ENCODE results near the gene SPOCK2. TPM values are rescaled to one million over a fixed set of nuclear protein-coding genes. Genes with fewer than 3 reads are reported as not detected.

SPOCK2 gene
- total and polyA plus RNA-seq, 7 experiments from 2014 or later, result 200 to 543 (median 336) TPM

DNA sequence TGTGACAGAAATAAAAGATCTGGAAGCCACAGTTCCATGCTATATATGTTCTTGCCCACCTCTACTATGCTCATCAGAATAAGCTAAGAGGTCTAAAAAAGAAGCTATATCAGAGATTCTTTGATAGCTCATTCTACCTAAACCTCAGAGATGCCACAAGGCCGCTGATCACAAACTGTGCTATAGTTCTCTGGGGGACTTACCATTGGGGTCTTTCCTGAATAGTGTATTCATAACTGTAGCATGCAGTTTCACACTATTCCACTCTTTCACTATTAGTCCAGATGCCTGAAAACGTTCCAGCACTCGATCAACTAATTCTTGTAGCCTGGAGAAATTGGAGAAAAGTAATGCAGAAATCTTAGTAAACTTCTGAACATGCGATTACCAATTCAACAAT lies 44.5 kb upstream of the SPOCK2 start:
- peaks cover 22 to 42% (median 33%) of the 10 kb centered on the region in 7 donors for H3K4me1 Mint-ChIP-seq
- H3K4me3 Mint-ChIP-seq, result peak overlapping the region in 1 of 10 donors; percentile 56
- no peaks in the 10 kb centered on the region for H3K9me3 ChIP-seq (ENCODE audit: control insufficient read depth in 2 of 3, low read length in 3 of 3)
- peak overlapping the region in 7 of 9 donors; percentile 16 to 94 (median 83) for H3K27ac Mint-ChIP-seq
- H3K9me3 Mint-ChIP-seq, result no peaks in the 10 kb centered on the region
- H3K27me3 Mint-ChIP-seq, result no peaks in the 10 kb centered on the region
- intact Hi-C loops (cut with micrococcal nuclease), result loop anchor here (1.0 to 2.0 kb wide), 4 partner anchors 22 to 204 kb away; partner anchors contain the start of gene DDIT4 (in 1 of the 2)
- H3K27me3 ChIP-seq (ENCODE audit: control insufficient read depth in 2 of 2, insufficient read depth in 2 of 2, low read length in 2 of 2), result no peaks in the 10 kb centered on the region
- no peak for ATAC-seq
- H3K27ac ChIP-seq (ENCODE audit: low read depth, low read length), result no peak overlapping the region
- ChIA-PET CTCF (interaction anchor here (0.7 to 3.6 kb wide), 10 partner anchors 9 to 208 kb away, joined by 3 to 23 read pairs (median 6); no protein-coding TSS in a partner anchor), POLR2A (interaction anchor here (0.6 to 9.1 kb wide), 10 partner anchors 11 to 204 kb away, joined by 3 to 77 read pairs (median 4); partner anchors contain the start of genes ANAPC16, ASCC1 and SPOCK2)
- H3K36me3 Mint-ChIP-seq, result peaks cover 0 to 39% (median 7%) of the 10 kb centered on the region in 5 donors
- no peak for DNase-seq
- H3K4me3 ChIP-seq (ENCODE audit: low read length), result no peak overlapping the region
- H3K36me3 ChIP-seq (ENCODE audit: control insufficient read depth in 2 of 3, insufficient read depth in 3 of 3, low read length in 3 of 3), result no peaks in the 10 kb centered on the region
- H3K4me1 ChIP-seq (ENCODE audit: control insufficient read depth in 2 of 2, insufficient read depth in 2 of 2, low read length in 2 of 2), result peaks cover 0 to 19% of the 10 kb centered on the region in 2 donors

DNA sequence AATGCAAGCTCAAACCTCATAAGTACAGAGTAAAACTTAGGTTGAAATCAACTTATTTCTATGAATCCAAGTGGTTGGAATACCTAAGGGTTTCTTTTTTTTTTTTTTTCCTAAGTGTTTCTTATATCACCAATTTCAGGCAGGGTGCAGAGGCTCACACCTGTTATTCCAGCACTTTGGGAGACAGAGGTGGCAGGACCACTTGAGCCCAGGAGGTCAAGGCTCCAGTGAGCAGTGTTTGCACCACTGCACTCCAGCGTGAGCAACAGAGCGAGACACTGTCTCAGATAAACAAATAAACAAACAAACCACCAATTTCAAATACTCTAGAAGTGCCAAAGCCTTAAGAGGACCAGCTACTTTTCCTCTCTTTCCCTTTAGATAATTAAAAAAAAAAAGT lies 39.2 kb upstream of the SPOCK2 start:
- peaks cover 0 to 12% (median 3%) of the 10 kb centered on the region in 5 donors for H3K36me3 Mint-ChIP-seq
- Histone ChIP-seq H3K36me3 (ENCODE audit: control insufficient read depth in 2 of 3, insufficient read depth in 3 of 3, low read length in 3 of 3) (no peaks in the 10 kb centered on the region), H3K4me3 (ENCODE audit: low read length) (no peak overlapping the region), H3K27me3 (ENCODE audit: control insufficient read depth in 2 of 2, insufficient read depth in 2 of 2, low read length in 2 of 2) (no peaks in the 10 kb centered on the region), H3K9me3 (ENCODE audit: control insufficient read depth in 2 of 3, low read length in 3 of 3) (no peaks in the 10 kb centered on the region), H3K4me1 (ENCODE audit: control insufficient read depth in 2 of 2, insufficient read depth in 2 of 2, low read length in 2 of 2) (no peaks in the 10 kb centered on the region), H3K27ac (ENCODE audit: low read depth, low read length) (no peak overlapping the region)
- ChIA-PET POLR2A (interaction anchor here (1.0 to 4.6 kb wide), 10 partner anchors 7 to 210 kb away, joined by 3 to 21 read pairs (median 4); partner anchors contain the start of genes ANAPC16 and ASCC1), CTCF (interaction anchor here (0.6 to 5.7 kb wide), 6 partner anchors 12 to 212 kb away, joined by 3 to 53 read pairs (median 14); no protein-coding TSS in a partner anchor)
- DNase-seq, result no peak
- H3K4me3 Mint-ChIP-seq, result no peak overlapping the region
- no peaks in the 10 kb centered on the region for H3K9me3 Mint-ChIP-seq
- ATAC-seq, result no peak
- intact Hi-C loops (cut with micrococcal nuclease), result loop anchor here (2.0 kb wide), 4 partner anchors 19 to 209 kb away; partner anchors contain the start of gene SPOCK2 (in 1 of the 2)
- H3K27ac Mint-ChIP-seq, result peak overlapping the region in 1 of 9 donors; percentile 24
- H3K4me1 Mint-ChIP-seq, result peaks cover 8 to 48% (median 30%) of the 10 kb centered on the region in 7 donors
- H3K27me3 Mint-ChIP-seq, result no peaks in the 10 kb centered on the region

DNA sequence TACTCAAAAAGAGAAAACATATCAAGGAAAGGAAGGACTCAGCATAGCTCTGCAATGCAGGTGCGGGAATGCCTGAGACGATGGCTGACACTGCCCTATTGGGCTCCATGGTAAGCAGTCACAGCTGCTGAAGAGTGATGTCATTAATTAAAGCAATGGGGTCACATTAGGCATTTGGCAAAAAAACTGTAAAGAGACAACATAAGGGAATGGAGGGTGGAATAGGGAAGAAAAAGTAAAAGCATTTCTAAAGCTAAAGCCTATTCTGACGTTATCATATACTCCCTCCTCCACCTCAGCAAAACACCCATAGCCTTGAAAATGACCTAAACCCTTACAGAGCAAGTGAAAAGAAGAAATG lies 38.5 kb upstream of the SPOCK2 start:
- Histone ChIP-seq H3K27me3 (ENCODE audit: control insufficient read depth in 2 of 2, insufficient read depth in 2 of 2, low read length in 2 of 2) (no peaks in the 10 kb centered on the region), H3K36me3 (ENCODE audit: control insufficient read depth in 2 of 3, insufficient read depth in 3 of 3, low read length in 3 of 3) (no peaks in the 10 kb centered on the region), H3K9me3 (ENCODE audit: control insufficient read depth in 2 of 3, low read length in 3 of 3) (no peaks in the 10 kb centered on the region), H3K4me1 (ENCODE audit: control insufficient read depth in 2 of 2, insufficient read depth in 2 of 2, low read length in 2 of 2) (peaks cover 3 to 5% of the 10 kb centered on the region in 2 donors), H3K4me3 (ENCODE audit: low read length) (no peak overlapping the region), H3K27ac (ENCODE audit: low read depth, low read length) (no peak overlapping the region)
- ChIA-PET POLR2A (interaction anchor here (0.9 to 4.6 kb wide), 14 partner anchors 8 to 207 kb away, joined by 3 to 29 read pairs (median 5); partner anchors contain the start of genes ANAPC16, ASCC1 and SPOCK2), CTCF (interaction anchor here (1.0 to 5.7 kb wide), 15 partner anchors 10 to 218 kb away, joined by 3 to 53 read pairs (median 6); no protein-coding TSS in a partner anchor)
- Mint-ChIP-seq H3K9me3 (no peaks in the 10 kb centered on the region), H3K36me3 (peaks cover 0 to 13% (median 3%) of the 10 kb centered on the region in 5 donors), H3K4me1 (peaks cover 15 to 48% (median 37%) of the 10 kb centered on the region in 7 donors), H3K27me3 (no peaks in the 10 kb centered on the region), H3K4me3 (no peak overlapping the region), H3K27ac (peak overlapping the region in 4 of 9 donors; percentile 5 to 63 (median 16))
- no peak for ATAC-seq
- DNase-seq, result no peak
- intact Hi-C loops (cut with micrococcal nuclease), result loop anchor here (1.0 to 2.0 kb wide), 6 partner anchors 18 to 210 kb away; partner anchors contain the start of gene SPOCK2 (in 1 of the 2)

DNA sequence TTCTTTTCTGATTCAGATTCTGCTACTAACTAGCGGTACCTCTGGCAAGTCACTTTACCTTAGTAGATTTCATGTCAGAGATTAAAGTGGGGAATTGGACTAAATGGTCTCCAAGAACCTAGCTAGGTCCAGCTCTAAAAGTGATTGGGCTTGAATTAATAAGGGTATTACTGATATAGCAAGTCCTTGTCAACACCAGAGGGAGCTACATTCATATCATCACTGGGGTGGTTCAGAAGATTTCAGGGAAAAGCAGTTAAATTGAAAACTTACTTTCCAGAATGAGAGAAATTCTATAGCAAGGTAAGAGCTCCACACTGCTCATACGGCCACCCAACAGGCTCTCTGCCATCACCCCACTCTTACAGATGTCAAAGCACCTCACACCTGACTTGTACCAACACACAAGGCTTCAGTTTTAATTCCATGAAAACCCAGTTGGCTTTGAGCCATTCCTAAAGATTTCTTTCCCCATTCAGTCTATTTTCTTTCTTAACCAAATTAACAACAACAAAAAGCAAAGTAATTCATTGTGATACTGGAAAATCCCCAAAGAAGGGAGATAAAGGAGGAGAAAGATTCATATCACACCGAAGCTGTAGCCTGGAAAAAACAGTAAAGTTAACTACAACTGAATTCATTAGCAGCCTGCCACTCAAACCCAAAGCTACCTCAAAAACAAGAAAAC lies 38.0 kb upstream of the SPOCK2 start:
- Histone ChIP-seq H3K4me3 (ENCODE audit: low read length) (no peak overlapping the region), H3K27ac (ENCODE audit: low read depth, low read length) (no peak overlapping the region), H3K36me3 (ENCODE audit: control insufficient read depth in 2 of 3, insufficient read depth in 3 of 3, low read length in 3 of 3) (no peaks in the 10 kb centered on the region), H3K9me3 (ENCODE audit: control insufficient read depth in 2 of 3, low read length in 3 of 3) (no peaks in the 10 kb centered on the region), H3K4me1 (ENCODE audit: control insufficient read depth in 2 of 2, insufficient read depth in 2 of 2, low read length in 2 of 2) (peaks cover 5 to 10% of the 10 kb centered on the region in 2 donors), H3K27me3 (ENCODE audit: control insufficient read depth in 2 of 2, insufficient read depth in 2 of 2, low read length in 2 of 2) (no peaks in the 10 kb centered on the region)
- ChIA-PET CTCF (interaction anchor here (0.6 to 5.7 kb wide), 21 partner anchors 10 to 218 kb away, joined by 3 to 53 read pairs (median 4); no protein-coding TSS in a partner anchor), POLR2A (interaction anchor here (0.7 to 4.6 kb wide), 20 partner anchors 9 to 208 kb away, joined by 3 to 29 read pairs (median 4); partner anchors contain the start of genes ANAPC16, ASCC1 and SPOCK2)
- Mint-ChIP-seq H3K4me1 (peaks cover 18 to 54% (median 42%) of the 10 kb centered on the region in 7 donors), H3K9me3 (no peaks in the 10 kb centered on the region), H3K4me3 (no peak overlapping the region), H3K36me3 (peaks cover 0 to 18% (median 3%) of the 10 kb centered on the region in 5 donors), H3K27ac (peak overlapping the region in 4 of 9 donors; percentile 5 to 63 (median 18)), H3K27me3 (no peaks in the 10 kb centered on the region)
- DNase-seq (peak in 1 of 9 donors; percentile 16), ATAC-seq (no peak)
- intact Hi-C loops (cut with micrococcal nuclease), result loop anchor here (1.0 to 2.0 kb wide), 6 partner anchors 18 to 211 kb away; partner anchors contain the start of gene SPOCK2 (in 1 of the 2)

DNA sequence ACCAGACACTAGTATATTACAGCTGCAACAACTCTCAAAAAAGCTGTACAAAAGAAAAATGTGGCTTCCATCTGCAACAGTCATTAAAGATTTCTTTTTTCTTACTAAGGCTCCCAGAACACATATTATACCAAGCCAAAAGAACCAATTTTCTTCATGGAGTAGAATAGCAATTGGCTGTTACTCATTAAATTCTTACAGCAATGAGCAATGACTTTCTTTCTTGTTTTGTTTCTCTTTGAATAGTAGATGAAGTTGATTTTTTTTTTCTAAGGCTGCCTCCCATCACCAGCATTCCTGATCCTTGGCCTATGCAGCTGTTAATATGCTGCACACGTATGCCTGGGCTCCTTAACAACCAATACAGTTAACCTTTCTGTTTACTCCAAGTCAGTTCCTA lies 36.6 kb upstream of the SPOCK2 start:
- no peaks in the 10 kb centered on the region for H3K27me3 ChIP-seq (ENCODE audit: control insufficient read depth in 2 of 2, insufficient read depth in 2 of 2, low read length in 2 of 2)
- H3K9me3 ChIP-seq (ENCODE audit: control insufficient read depth in 2 of 3, low read length in 3 of 3), result no peaks in the 10 kb centered on the region
- Mint-ChIP-seq H3K27ac (peak overlapping the region in 7 of 9 donors; percentile 41 to 85 (median 72)), H3K27me3 (no peaks in the 10 kb centered on the region), H3K36me3 (peaks cover 0 to 24% (median 6%) of the 10 kb centered on the region in 5 donors), H3K4me3 (no peak overlapping the region), H3K9me3 (no peaks in the 10 kb centered on the region), H3K4me1 (peaks cover 21 to 65% (median 51%) of the 10 kb centered on the region in 7 donors)
- DNase-seq (no peak), ATAC-seq (no peak)
- H3K4me3 ChIP-seq (ENCODE audit: low read length), result no peak overlapping the region
- peaks cover 5 to 10% of the 10 kb centered on the region in 2 donors for H3K4me1 ChIP-seq (ENCODE audit: control insufficient read depth in 2 of 2, insufficient read depth in 2 of 2, low read length in 2 of 2)
- ChIA-PET POLR2A (interaction anchor here (0.7 to 4.6 kb wide), 10 partner anchors 10 to 215 kb away, joined by 3 to 29 read pairs (median 6); partner anchors contain the start of genes ANAPC16, ASCC1 and SPOCK2), CTCF (interaction anchor here (0.7 to 5.7 kb wide), 10 partner anchors 11 to 1749 kb away, joined by 3 to 53 read pairs (median 6); no protein-coding TSS in a partner anchor)
- H3K36me3 ChIP-seq (ENCODE audit: control insufficient read depth in 2 of 3, insufficient read depth in 3 of 3, low read length in 3 of 3), result no peaks in the 10 kb centered on the region
- intact Hi-C loops (cut with micrococcal nuclease), result no loop called here
- no peak overlapping the region for H3K27ac ChIP-seq (ENCODE audit: low read depth, low read length)

DNA sequence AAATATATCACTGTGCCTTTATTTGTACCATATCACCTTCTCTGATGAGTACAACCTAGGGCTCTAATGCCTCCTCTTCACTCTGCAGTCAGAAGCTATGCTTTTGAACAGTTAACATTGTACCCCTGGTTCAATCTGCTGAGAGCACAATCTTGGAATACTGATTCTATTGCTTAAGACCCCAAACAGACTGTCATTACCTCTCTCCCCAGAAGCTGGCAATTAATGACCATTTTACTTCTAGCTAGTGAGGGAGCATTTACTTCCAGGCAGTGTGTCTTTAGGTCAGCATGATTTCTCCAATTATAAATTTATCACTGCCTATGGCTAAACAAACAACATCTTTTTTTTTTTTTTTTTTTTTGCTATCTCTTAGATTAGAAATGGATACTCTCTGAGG lies 36.0 kb upstream of the SPOCK2 start:
- Histone ChIP-seq H3K36me3 (ENCODE audit: control insufficient read depth in 2 of 3, insufficient read depth in 3 of 3, low read length in 3 of 3) (no peaks in the 10 kb centered on the region), H3K4me3 (ENCODE audit: low read length) (no peak overlapping the region), H3K9me3 (ENCODE audit: control insufficient read depth in 2 of 3, low read length in 3 of 3) (no peaks in the 10 kb centered on the region), H3K4me1 (ENCODE audit: control insufficient read depth in 2 of 2, insufficient read depth in 2 of 2, low read length in 2 of 2) (peaks cover 5 to 10% of the 10 kb centered on the region in 2 donors), H3K27me3 (ENCODE audit: control insufficient read depth in 2 of 2, insufficient read depth in 2 of 2, low read length in 2 of 2) (no peaks in the 10 kb centered on the region), H3K27ac (ENCODE audit: low read depth, low read length) (no peak overlapping the region)
- Mint-ChIP-seq H3K27ac (peak overlapping the region in 7 of 9 donors; percentile 41 to 85 (median 67)), H3K27me3 (no peaks in the 10 kb centered on the region), H3K9me3 (no peaks in the 10 kb centered on the region), H3K4me1 (peaks cover 21 to 69% (median 55%) of the 10 kb centered on the region in 7 donors), H3K4me3 (no peak overlapping the region), H3K36me3 (peaks cover 0 to 28% (median 11%) of the 10 kb centered on the region in 5 donors)
- ATAC-seq, result no peak
- DNase-seq, result no peak
- ChIA-PET POLR2A (interaction anchor here (0.6 to 4.6 kb wide), 8 partner anchors 9 to 216 kb away, joined by 3 to 29 read pairs (median 5); partner anchors contain the start of genes ANAPC16, ASCC1 and SPOCK2), CTCF (interaction anchor here (0.6 to 5.7 kb wide), 7 partner anchors 11 to 1749 kb away, joined by 4 to 53 read pairs (median 5); no protein-coding TSS in a partner anchor)
- intact Hi-C loops (cut with micrococcal nuclease), result no loop called here

Data from naive thymus-derived CD4-positive, alpha-beta T cell (primary cell).